Activated CD4-positive, alpha-beta memory T cell treated with anti-CD3 and anti-CD28 coated beads, Interleukin-2, amount 10 ng/mL, durations not matched to agents 7 days and 5 days (primary cell): ENCODE data around the gene MEST. TPM values are rescaled to one million over a fixed set of nuclear protein-coding genes. Genes with fewer than 3 reads are reported as not detected.

Experiments used
- CTCF ChIA-PET: fragments of 350-600 bp; sonication (Branson Sonifier 250); formaldehyde crosslinking; loops from one replicate; lab custom pipeline; 2021; ENCODE audit warnings: antibody characterized with exemption, inconsistent platforms; lab: Charles Lee
- POLR2A ChIA-PET: fragments of 350-600 bp; sonication (Branson Sonifier 250); formaldehyde crosslinking; loops from one replicate; lab custom pipeline; 2021; ENCODE audit warnings: antibody characterized with exemption; lab: Charles Lee
- DNase-seq: peaks from one replicate; pipeline ENCODE4 v3.0.0-alpha.2; 2020
- H3K27ac Mint-ChIP-seq: one replicate; pipeline ENCODE4 v1.8.0; 2021; ENCODE audit warnings: mild to moderate bottlenecking, mixed read lengths
- H3K27me3 Mint-ChIP-seq: one replicate; pipeline ENCODE4 v1.8.0; 2021; ENCODE audit warnings: mixed read lengths
- H3K36me3 Mint-ChIP-seq: one replicate; pipeline ENCODE4 v1.8.0; 2021; ENCODE audit warnings: low read depth, mixed read lengths
- H3K4me1 Mint-ChIP-seq: one replicate; pipeline ENCODE4 v1.8.0; 2021; ENCODE audit warnings: mixed read lengths
- H3K4me3 Mint-ChIP-seq: one replicate; pipeline ENCODE4 v1.8.0; 2021; ENCODE audit warnings: mild to moderate bottlenecking, mixed read lengths
- H3K9me3 Mint-ChIP-seq: one replicate; pipeline ENCODE4 v1.8.0; 2021; ENCODE audit warnings: mixed read lengths
- total RNA-seq, 2 experiments: library from RNA; stranded (reverse); gene quantifications; one replicate each; pipeline ENCODE4 v1.2.3, GENCODE V29; 2021

MEST gene
- total RNA-seq, 2 experiments from 2014 or later: 0.55 to 0.68 TPM

DNA sequence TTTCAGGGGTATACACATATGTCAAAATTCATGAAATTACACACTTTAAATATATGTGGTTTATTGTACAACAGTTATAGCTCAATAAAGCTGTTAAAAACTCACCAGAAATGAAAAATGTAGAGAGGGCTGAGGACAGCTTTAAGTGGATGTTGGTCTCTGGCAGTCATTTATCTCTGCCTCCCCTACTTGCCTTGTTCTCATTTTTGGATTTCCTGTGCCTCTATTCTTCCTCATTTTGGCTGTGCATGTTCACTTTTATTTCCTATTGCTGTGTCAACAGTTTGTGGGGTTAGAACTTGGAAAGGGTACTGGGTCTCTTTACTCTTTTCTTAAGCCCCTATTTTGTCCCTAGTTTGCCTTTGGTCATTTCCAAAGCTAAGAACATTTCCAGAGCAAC lies 18.6 kb upstream of the MEST start:
- H3K9me3 Mint-ChIP-seq: no peaks in the 10 kb centered on the region
- no peaks in the 10 kb centered on the region for H3K36me3 Mint-ChIP-seq
- H3K4me3 Mint-ChIP-seq: no peak overlapping the region
- ChIA-PET CTCF (interaction anchor here (1.1 kb wide), 1 partner anchor 11 kb away, joined by 3 read pairs; no protein-coding TSS in a partner anchor), POLR2A (no interaction called here)
- no peak for DNase-seq
- no peak overlapping the region for H3K27ac Mint-ChIP-seq
- peaks cover 15% of the 10 kb centered on the region for H3K27me3 Mint-ChIP-seq
- H3K4me1 Mint-ChIP-seq: no peaks in the 10 kb centered on the region

DNA sequence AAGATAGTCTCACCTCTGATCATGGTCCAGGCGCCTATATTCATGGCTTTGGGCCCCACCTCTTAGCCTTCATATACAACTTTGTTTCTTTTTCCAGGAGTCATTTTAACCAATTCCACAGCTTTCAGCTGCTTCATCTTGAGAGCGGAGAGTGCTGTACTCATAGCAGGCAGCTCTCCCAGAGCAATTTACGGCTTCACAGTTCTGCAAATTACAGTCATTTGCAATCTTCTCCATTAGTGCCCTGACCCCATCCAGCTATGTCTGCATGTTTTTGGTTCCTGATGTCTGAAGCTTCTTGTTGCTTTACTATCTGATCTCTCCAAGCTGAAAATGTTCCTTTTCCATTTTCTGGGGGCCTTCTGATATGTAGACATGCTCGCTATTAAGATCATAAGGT lies 18.0 kb upstream of the MEST start:
- Mint-ChIP-seq H3K36me3 (no peaks in the 10 kb centered on the region), H3K9me3 (no peaks in the 10 kb centered on the region), H3K27me3 (peaks cover 17% of the 10 kb centered on the region), H3K4me1 (no peaks in the 10 kb centered on the region), H3K4me3 (no peak overlapping the region), H3K27ac (no peak overlapping the region)
- CTCF ChIA-PET: interaction anchor here (1.1 kb wide), 1 partner anchor 10 kb away, joined by 3 read pairs; no protein-coding TSS in a partner anchor
- POLR2A ChIA-PET: no interaction called here
- no peak for DNase-seq

DNA sequence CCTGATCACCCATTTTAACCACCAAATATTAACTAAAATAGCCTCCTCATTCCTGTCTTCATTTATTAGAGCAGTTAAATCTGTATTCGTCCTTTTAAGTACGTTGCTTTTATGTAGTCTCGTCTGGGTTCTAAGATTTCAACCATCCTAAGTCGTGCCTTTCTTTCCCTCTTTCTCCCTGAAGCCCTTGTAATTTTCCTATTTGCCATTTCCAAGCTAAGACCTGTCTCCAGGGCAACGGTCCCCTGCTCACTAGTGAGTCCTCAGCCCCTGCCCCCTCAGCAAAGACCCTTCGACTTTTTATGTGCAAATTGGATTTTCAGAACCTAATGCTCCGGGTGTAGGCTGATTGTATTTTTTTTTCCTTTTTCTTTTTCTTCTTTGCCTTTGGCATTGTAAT lies 16.1 kb upstream of the MEST start:
- Mint-ChIP-seq H3K27me3 (peaks cover 20% of the 10 kb centered on the region), H3K27ac (no peak overlapping the region), H3K4me3 (no peak overlapping the region), H3K36me3 (no peaks in the 10 kb centered on the region), H3K4me1 (no peaks in the 10 kb centered on the region), H3K9me3 (peaks cover 2% of the 10 kb centered on the region)
- DNase-seq: no peak
- POLR2A ChIA-PET: no interaction called here
- CTCF ChIA-PET: no interaction called here

DNA sequence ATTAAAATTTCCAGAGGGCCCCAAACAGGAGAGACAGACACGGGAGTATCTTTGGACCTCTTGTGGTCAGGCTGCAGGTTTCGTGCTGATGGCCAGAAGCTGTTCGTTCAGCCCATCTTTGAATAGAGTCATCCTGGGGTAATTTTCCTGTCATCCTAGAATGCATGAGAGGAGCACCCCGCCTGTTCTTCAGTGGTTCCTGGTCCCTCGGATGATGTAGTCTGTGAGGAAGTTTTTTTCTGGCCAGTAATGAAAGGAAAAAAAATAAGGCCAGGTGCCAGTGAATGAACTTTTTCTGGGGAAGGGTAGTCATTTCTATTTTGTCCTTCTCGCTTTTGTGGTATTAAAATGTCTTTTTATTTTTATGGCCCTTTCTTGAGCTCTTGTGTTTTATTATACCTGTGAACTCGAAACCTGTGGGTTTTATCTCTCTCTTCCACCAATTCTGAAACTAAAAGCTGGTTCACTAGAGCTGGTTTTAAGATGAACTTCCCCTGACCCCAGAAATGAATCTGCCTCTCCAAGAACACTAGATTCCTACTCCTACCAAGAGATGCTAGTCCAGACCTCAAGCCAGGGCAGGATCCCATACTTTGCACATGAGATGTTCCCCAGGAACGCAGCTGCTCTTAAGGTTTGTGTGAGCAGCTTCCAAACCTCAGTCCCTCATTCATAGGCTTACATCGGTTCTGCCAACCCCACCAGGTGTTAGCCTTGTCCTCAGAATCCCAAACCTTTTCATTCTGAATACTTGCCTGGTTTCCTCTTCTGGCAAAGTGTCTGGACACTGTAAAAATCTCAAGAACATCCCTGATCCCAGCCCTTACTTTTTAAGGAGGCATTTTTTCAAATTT lies 15.4 kb upstream of the MEST start:
- no peak overlapping the region for H3K27ac Mint-ChIP-seq
- H3K36me3 Mint-ChIP-seq: no peaks in the 10 kb centered on the region
- no peak overlapping the region for H3K4me3 Mint-ChIP-seq
- no peak for DNase-seq
- ChIA-PET CTCF (no interaction called here), POLR2A (no interaction called here)
- peaks cover 20% of the 10 kb centered on the region for H3K27me3 Mint-ChIP-seq
- H3K9me3 Mint-ChIP-seq: peaks cover 2% of the 10 kb centered on the region
- no peaks in the 10 kb centered on the region for H3K4me1 Mint-ChIP-seq

DNA sequence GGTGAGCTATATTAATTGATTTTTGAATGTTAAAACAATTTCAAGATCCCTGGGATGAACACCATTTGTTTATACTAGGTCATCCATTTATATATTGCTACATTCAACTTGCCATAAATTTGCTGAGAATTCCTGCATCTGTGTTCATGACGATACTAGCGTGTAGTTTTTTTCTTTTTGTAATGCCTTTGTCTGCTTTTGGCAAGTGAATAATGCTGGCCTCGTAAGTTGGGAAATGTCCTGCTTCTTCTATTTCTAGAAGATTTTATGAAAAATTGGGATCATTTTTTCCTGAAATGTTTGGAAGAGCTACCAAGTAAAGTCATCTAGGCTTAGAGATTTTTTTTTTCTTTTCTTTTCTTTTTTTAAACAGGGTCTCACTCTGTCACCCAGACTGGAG lies 12.9 kb upstream of the MEST start:
- ChIA-PET CTCF (no interaction called here), POLR2A (no interaction called here)
- Mint-ChIP-seq H3K4me1 (no peaks in the 10 kb centered on the region), H3K9me3 (peaks cover 2% of the 10 kb centered on the region), H3K27me3 (peaks cover 31% of the 10 kb centered on the region), H3K36me3 (no peaks in the 10 kb centered on the region), H3K4me3 (no peak overlapping the region), H3K27ac (no peak overlapping the region)
- DNase-seq: no peak

DNA sequence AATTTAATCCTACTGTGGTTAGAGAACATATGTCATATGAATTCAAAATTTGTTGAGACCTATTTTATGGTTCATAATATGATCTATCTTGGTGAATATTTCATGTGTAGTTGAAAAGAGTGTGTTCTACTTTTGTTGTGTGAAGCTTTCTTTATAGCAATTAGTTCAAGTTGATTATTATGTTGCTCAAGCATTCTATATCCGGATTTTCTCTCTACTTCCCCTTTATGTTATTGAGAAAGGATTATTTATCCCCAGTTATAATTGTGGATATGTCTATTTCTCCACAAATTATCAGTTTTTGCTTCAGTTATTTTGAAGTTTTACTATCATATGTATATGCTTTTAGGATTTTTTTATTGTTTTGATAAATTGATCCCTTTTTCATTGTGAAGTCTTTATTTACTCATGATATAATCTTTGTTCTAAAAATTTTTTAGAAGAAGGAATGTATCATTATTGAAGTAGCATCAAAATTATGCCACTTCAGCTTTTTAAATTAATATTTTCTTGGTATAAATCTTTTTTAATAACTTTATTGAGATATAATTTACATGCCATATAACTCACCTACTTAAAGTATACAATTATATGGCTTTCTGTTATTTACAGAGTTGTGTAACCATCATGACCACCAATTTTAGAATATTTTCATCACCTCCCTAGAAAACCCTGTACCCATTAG lies 12.0 kb upstream of the MEST start:
- CTCF ChIA-PET: no interaction called here

DNA sequence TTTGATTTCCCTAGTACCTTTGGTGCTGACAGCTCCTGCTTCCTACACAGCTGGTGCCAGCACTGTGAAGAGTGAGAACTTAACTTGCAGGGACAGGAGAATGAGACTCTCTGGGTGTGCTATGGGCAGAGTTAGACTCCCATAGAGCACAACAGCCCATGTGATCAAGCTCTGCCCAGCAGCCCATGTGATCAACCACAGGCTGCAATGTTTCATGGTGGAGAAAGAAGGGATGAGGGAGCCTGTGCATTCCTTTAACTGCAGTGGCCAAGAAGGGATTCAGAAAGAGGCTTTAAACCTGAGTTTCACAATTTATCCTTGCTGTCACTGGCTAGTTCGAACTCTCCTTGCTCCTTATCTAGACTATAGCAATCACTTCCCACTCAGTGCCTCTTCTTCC lies 10.0 kb upstream of the MEST start:
- Mint-ChIP-seq H3K9me3 (peaks cover 2% of the 10 kb centered on the region), H3K4me3 (no peak overlapping the region), H3K27me3 (peaks cover 49% of the 10 kb centered on the region), H3K27ac (no peak overlapping the region), H3K4me1 (peaks cover 20% of the 10 kb centered on the region), H3K36me3 (no peaks in the 10 kb centered on the region)
- DNase-seq: no peak
- CTCF ChIA-PET: no interaction called here
- POLR2A ChIA-PET: no interaction called here

More for the DNA sequence above, 12.0 kb upstream of the MEST start:
- H3K4me1 Mint-ChIP-seq: peaks cover 2% of the 10 kb centered on the region
- DNase-seq: no peak
- H3K4me3 Mint-ChIP-seq: no peak overlapping the region
- no peak overlapping the region for H3K27ac Mint-ChIP-seq
- no peaks in the 10 kb centered on the region for H3K36me3 Mint-ChIP-seq
- H3K27me3 Mint-ChIP-seq: peaks cover 35% of the 10 kb centered on the region
- POLR2A ChIA-PET: no interaction called here
- peaks cover 2% of the 10 kb centered on the region for H3K9me3 Mint-ChIP-seq

DNA sequence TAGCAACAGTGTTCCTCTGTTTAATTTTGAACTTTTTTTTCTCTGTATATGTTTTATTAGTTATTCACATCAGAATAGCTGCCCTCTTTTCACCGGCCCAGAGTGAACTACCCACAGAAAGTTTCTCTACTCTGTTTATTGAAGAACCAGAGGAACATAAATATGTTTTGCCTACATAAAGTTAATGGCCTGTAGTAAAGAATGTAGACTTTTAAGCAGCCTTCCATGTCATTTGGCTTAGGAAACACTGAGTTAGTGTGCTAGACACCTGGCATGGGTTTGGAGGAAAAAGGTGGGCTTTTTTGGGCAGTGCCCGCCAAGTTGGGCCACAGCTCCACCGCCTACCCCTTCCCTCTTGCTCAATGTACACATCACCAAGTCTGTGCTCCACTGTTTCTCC lies 8.9 kb upstream of the MEST start:
- ChIA-PET CTCF (no interaction called here), POLR2A (no interaction called here)
- Mint-ChIP-seq H3K4me1 (peaks cover 24% of the 10 kb centered on the region), H3K36me3 (no peaks in the 10 kb centered on the region), H3K27ac (no peak overlapping the region), H3K9me3 (peaks cover 2% of the 10 kb centered on the region), H3K4me3 (no peak overlapping the region), H3K27me3 (peaks cover 53% of the 10 kb centered on the region)
- no peak for DNase-seq

DNA sequence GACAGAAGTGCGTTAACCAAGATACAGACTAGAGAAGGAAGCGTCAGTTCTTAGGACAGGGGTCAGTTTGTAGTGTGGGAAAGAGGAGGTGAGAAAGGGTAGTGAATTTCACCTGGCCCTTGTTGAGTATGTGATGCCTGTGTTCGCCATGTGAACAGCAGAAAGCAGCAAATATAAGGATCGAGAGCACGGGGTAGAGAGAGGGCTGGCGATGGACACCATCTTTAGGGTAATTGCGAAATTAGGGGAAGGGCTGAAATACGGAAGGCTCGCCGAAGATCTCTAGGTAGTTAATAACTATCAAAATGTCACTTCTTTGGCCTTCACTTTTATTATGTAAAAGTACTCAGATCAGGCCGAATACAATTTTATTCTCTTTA lies 6.2 kb upstream of the MEST start:
- peak overlapping the region; percentile 70 for H3K4me3 Mint-ChIP-seq
- no peak for DNase-seq
- H3K27me3 Mint-ChIP-seq: peaks cover 63% of the 10 kb centered on the region
- H3K36me3 Mint-ChIP-seq: no peaks in the 10 kb centered on the region
- no peak overlapping the region for H3K27ac Mint-ChIP-seq
- ChIA-PET POLR2A (no interaction called here), CTCF (interaction anchor here (1.5 kb wide), 1 partner anchor 273 kb away, joined by 3 read pairs; no protein-coding TSS in a partner anchor)
- H3K4me1 Mint-ChIP-seq: peaks cover 24% of the 10 kb centered on the region
- no peaks in the 10 kb centered on the region for H3K9me3 Mint-ChIP-seq

DNA sequence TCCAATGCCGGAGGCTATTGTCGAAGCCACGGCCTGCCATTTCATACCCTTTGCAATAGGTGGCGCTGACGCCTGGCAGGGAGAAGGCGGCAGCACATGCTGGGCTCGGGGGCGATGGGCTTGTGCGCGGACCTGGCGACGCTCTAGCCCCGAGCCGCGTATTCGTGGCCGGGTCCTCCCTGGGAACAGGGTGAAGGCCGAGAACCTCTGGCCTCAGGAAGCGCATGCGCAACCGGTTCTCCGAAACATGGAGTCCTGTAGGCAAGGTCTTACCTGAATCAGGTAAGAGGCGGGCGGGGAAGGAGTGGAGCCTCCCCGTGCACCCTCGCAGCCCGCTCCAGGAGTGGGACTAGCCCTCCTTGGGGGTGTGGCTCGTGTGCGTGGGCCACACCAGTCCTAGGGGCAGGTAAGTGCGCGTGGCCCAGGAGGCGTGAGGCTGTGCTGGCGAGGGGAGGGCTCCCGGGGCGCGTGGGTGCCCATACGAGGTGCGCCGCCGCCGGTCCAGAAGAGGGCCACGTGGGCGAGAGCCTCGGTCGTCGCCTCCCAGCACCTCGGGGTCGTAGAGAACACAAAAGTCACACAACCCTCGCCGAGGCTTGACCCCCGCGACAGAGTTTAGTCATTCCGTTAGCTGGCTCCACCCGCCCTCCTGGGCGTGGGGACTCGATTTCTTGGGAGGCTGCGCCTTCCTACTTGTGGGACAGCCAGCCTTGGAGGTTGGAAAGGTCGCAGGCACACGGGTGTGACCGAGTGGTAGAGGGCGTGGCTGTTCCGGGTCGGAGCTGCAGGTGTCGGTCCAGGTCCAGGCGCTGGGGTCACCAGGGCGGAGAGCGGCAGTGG lies 5.6 kb upstream of the MEST start:
- no peaks in the 10 kb centered on the region for H3K36me3 Mint-ChIP-seq
- peaks cover 28% of the 10 kb centered on the region for H3K4me1 Mint-ChIP-seq
- no peak overlapping the region for H3K27ac Mint-ChIP-seq
- peak overlapping the region; percentile 70 for H3K4me3 Mint-ChIP-seq
- no peaks in the 10 kb centered on the region for H3K9me3 Mint-ChIP-seq
- H3K27me3 Mint-ChIP-seq: peaks cover 68% of the 10 kb centered on the region
- peak; percentile 42 for DNase-seq
- POLR2A ChIA-PET: no interaction called here
- CTCF ChIA-PET: interaction anchor here (0.8 to 1.9 kb wide), 5 partner anchors 15 to 416 kb away, joined by 3 to 6 read pairs (median 4); partner anchors contain the start of gene KLHDC10

DNA sequence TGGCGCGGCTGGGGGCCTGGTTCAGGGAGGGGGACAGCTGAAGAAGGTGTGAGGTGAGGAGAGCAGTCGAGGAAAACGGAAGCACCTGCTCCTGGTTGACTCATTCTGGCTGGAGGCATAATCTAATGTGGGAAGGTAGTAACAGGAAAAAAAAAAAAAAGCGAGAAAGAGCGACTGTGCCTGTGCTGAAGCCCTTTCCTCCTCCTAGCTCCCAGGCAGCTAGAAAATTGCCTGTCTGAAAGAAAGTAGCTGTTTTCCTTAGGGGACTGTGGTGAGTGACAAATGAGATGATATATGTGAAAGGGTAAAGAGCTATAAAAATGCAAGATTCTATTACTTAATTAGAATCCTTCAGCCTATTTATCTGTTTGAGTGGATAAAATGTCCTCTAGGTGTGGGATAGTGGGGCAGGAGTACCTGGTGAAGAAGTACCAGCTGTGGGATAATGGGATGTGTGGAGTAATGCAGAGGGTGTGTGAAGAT lies 4.9 kb upstream of the MEST start:
- ChIA-PET POLR2A (no interaction called here), CTCF (interaction anchor here (0.8 to 1.9 kb wide), 5 partner anchors 16 to 417 kb away, joined by 3 to 6 read pairs (median 4); partner anchors contain the start of gene KLHDC10)
- H3K4me1 Mint-ChIP-seq: peaks cover 29% of the 10 kb centered on the region
- DNase-seq: no peak
- H3K27me3 Mint-ChIP-seq: peaks cover 72% of the 10 kb centered on the region
- H3K27ac Mint-ChIP-seq: no peak overlapping the region
- H3K4me3 Mint-ChIP-seq: peak overlapping the region; percentile 39
- no peaks in the 10 kb centered on the region for H3K36me3 Mint-ChIP-seq
- H3K9me3 Mint-ChIP-seq: no peaks in the 10 kb centered on the region

DNA sequence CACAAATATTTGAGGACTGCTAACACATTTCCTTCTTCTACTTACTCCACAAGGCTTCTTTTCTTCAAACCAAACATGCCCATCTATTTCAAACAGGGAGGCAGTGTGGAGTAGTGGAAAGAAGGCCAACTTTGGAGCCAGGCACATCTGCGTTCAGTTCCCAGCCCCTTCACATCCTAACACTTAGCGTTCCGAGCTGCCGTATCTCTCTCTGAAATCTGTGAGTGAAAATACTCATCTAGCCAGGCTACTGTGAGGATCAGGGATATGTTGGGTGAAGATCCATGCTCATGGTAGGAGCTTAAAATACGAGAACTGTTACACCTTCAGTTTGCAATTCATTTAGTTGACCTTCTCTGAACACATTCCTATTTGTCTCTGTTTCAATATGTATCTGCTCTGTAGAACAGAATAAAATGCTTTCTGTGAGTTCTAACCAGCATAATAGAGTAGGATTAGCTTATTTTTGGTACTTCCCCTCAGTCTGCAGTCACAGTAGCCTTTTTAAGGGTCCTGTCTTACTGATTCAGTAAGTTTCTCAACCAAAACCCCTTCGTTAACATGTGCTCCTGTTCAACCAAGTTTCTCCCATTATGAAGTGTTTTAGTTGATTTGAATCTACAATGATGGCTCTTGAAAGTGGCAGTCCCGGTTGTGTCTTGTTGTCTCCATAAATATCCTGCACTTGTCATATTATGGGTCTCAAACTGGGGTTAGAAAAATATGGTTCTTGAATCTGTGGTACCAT lies 3.3 kb upstream of the MEST start:
- H3K9me3 Mint-ChIP-seq: peaks cover 3% of the 10 kb centered on the region
- peaks cover 6% of the 10 kb centered on the region for H3K36me3 Mint-ChIP-seq
- H3K27ac Mint-ChIP-seq: no peak overlapping the region
- DNase-seq: no peak
- H3K4me3 Mint-ChIP-seq: no peak overlapping the region
- CTCF ChIA-PET: interaction anchor here (1.6 kb wide), 1 partner anchor 245 kb away, joined by 3 read pairs; no protein-coding TSS in a partner anchor
- POLR2A ChIA-PET: no interaction called here
- H3K4me1 Mint-ChIP-seq: peaks cover 29% of the 10 kb centered on the region
- H3K27me3 Mint-ChIP-seq: peaks cover 76% of the 10 kb centered on the region
